NCI-H1930 (cell line): Measurements from ENCODE around the gene GPR68.
"Not testable (repeated sequence)": the region's sequence is repeated elsewhere in the genome, so short reads cannot be mapped to it uniquely, and the experiment has no call there.

Source experiments
- DNase-seq, 2 experiments: peaks; one replicate each; lab custom pipeline; 2025; lab: John Stamatoyannopoulos, UW

GPR68 gene

DNA sequence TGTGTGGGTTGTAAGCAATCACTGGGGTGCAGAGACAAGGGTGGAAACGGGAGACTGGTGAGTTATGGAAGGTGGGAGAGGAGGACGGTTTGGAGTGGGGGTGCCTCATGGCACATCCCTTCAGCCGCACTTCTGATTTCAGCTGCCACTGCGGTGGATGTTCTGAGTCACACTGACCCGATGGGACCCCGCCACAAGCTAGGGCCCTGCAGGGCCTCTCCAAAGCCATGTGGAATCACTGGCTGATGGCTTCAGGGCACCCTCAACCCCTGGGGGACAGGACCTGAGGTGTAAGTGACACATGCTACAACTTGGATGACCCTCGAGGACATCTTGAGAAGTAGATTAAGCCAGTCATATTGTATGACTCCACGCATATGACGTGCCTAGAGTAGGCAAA is 53.7 kb downstream of the GPR68 start:
- DNase-seq = no peak

GRCh38 chr14:91187271-91187670 is 57.2 kb downstream of the GPR68 start:
- DNase-seq = no peak

- no peak for DNase-seq
These were observed 57.9 kb downstream of the GPR68 start for GRCh38 chr14:91186515-91187066.

GRCh38 chr14:91185721-91186120 is 58.8 kb downstream of the GPR68 start:
- no peak for DNase-seq

- no peak for DNase-seq
These were observed 59.9 kb downstream of the GPR68 start for GRCh38 chr14:91184559-91184958.

DNA sequence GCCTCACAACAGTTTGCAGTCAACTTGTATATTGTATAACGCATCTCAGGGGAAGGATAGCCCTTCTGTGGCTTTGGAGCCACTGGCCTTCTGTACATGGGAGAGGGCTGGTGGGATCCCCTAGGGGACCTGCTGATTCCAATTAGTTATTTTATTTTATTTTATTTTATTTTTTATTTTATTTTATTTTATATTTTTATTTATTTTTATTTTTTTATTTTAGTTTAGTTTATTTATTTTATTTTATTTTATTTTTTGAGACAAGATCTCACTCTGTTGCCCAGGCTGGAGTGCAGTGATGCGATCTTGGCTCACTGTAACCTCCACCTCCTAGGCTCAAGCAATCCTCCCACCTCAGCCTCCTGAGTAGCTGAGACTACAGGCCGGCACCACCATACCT is 61.8 kb downstream of the GPR68 start:
- not testable (repeated sequence) for DNase-seq
